GM19193 (cell line): ENCODE data around the gene DCTN2.

Experiments
- POLR2A ChIP-seq: IDR thresholded peaks from 4 replicates; pipeline ENCODE4 v1.6.1; 2011; ENCODE audit not compliant: insufficient read depth, insufficient read length; ENCODE audit errors: extremely low read depth

The DCTN2 gene

DNA sequence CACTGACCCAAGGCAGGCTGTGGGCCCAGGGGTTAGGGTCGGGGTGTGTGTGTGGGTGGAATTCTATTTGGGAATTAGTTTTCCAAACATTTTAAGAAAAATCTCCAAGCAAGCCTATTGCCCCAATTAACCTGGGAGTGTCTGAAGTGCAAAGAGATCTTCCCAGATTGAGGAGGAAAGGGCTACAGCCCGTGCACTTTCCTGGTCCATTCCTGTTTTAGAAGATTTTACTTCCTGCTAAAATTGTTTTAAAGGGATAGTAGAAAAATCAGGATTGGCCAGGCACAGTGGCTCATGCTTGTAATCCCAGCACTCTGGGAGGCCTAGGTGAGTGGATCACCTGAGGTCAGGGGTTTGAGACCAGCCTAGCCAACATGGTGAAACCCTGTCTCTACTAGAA, 5.3 kb downstream of the DCTN2 start:
- no peak for TF ChIP-seq POLR2A

- no peak for TF ChIP-seq POLR2A
Measured at GRCh38 chr12:57541001-57541400, 6.0 kb downstream of the DCTN2 start.

DNA sequence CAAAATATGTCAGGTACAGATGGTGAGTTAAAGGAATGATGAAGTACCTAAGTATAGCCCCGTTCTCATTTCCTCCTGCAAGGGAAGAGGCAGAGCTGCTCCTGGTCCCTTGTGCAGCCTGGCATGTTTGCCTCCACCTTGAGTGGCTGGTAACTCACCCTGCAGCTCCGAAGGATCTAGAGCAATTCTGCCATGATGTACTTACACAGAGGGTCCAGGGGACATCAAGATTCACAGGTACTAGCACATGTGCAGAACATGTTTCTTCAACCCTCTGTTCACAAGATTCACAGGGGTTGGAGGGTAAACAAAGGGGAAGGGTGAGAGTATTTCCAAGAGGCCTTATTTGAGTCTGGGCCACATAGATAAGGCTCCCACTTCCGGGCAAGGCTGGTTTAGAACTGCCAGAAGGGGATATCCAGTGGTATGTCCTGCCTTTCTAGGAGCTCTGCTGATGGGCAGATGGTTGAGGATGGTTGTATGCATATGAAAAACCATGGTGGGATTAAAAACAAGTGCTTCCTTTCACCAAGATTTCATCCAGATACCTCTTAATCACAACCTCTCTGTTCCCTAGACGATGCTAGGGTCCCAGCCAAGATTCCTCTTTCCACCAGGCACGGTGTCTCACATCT, 7.7 kb downstream of the DCTN2 start:
- TF ChIP-seq POLR2A = no peak

DNA sequence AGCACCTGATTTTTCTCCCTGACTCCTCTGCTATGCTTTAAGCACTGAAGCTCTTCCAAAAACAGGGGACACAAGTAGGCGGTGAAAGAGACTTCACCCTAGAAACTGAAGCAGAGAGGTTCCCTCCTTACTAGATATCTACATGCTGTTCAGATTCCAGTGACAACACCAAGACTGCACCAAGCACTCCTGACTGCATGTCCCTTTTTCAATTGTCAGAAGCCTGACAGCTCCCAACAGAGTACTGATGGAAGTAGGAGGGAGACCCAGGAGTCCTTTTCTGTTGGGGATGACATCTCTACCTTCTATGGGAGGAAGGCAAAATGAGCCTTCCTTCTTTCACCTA, 10.4 kb downstream of the DCTN2 start:
- TF ChIP-seq POLR2A = no peak

DNA sequence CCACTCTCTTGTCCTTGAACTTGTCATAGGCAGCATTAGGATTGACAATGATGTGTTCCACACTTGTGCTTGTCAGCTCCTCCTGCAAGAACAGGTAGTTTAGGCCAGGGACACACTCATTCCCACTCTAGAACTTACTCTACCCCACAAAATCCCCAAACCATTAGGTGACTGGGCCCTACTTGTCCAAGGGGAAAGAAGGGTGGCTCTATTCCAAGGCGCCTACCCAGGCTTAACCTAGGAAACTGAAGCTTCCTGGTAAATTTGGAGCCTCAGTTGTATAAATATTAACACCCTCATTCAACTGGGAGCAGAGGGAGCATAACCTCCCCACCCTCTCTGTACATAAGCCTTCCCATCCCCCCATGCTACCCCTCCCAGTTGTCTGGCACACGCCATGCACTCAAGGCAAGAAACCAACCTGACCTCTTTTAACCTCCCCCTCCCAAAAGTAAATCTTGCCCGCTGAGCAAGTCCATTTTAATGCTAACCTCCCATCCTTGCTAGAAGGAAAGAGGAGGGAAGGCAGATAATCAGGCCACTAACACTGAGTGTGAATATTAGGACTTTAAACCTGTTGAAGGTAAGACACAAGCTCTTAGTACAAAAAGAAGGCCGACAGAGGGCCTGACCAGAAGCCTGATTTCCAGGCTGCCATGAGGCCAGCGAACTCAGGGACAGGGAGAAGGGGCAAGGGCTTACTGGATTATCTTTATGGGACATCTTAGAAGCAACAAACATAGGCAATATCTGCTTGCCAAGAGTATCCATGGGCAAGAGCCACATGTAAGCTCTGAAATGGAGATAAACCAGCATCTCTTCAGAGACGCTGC, 11.0 kb downstream of the DCTN2 start:
- TF ChIP-seq POLR2A = no peak

GRCh38 chr12:57534991-57535543, 11.9 kb downstream of the DCTN2 start:
- TF ChIP-seq POLR2A = no peak

DNA sequence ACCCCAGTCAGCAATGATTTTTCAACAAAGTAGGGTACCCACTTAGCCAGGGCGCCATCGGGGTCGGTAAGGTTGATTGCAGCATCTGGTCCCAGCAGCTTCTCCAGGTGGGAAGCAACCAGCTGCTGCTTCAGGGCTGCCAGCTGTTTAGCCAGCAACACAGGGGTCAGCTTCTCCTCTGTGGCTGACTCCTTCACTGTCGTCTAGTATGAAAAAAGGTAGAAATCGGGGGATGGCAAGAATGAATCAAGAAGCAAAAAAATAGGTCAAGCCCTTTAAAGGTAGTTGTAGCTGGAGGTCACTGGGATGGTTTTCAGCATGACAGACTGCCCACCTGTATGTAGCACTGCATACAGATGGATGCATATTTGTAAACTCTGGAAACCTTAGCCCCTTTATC, 12.7 kb downstream of the DCTN2 start:
- TF ChIP-seq POLR2A = no peak

GRCh38 chr12:57533108-57533507, 13.9 kb downstream of the DCTN2 start:
- TF ChIP-seq POLR2A = no peak

- no peak for TF ChIP-seq POLR2A
Measured at GRCh38 chr12:57531836-57532235, 15.2 kb downstream of the DCTN2 start.

GRCh38 chr12:57530396-57531142, 16.4 kb downstream of the DCTN2 start:
- TF ChIP-seq POLR2A = no peak

DNA sequence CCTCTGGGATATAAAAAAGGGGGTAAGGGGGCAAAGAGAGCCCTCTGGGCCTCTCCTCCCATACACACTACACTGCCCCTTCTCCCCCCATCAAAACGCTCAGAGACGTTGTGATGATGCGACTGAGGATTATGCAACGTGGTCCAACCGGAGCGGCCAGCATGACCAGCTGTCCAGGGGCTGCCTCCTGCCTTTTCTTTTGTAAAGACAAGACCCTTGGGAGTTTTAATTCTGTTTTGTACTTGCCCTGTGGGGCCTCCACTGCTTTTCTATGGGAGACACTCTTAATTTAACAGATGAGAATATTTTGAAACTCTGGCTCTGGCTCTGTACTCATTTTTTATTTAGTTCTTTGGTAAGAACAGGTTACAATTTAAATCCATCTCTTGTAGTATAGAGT, 17.2 kb downstream of the DCTN2 start:
- no peak for TF ChIP-seq POLR2A

DNA sequence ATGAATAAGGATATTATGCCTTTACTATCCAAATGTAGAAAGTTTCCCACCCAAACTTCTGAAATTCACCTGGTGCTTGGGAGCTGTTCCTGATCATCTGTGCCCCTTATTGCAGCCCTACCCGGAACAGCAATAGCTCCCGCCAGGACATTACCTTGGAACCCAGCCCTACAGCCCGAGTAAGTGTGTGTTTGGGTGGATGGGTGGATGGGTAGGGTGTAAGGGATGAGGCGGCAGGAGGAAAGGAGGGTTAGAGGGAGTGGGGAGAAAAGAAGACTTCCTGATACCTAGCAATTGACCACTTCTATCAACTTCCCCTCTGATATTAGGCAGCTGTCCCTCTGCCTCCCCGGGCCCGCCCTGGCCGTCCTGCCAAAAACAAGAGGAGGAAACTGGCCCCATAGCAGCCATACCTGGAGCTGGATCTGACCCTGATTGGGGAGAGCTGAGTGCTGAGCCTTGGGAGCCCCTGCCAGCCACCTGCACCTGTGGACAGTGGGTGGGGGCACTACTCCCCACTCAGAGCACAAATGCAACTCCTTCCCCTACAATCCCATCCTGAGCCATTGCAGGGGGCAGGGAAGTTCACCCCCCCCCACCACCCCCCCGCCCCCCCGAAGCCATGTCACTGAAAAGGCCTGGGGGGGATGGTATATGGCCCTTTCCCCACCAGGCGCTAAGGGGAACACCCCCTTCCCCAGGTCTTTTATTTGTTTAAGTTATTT, 18.0 kb downstream of the DCTN2 start:
- no peak for TF ChIP-seq POLR2A

- TF ChIP-seq POLR2A = no peak
Measured at GRCh38 chr12:57528176-57528575, 18.8 kb downstream of the DCTN2 start.

GRCh38 chr12:57527184-57527583, 19.8 kb downstream of the DCTN2 start:
- no peak for TF ChIP-seq POLR2A
